Activated B cell treated with CpG ODN at 0.5 μM for 24 hours (primary cell): Measurements from ENCODE around the gene ACAA2. TPM values are rescaled to one million over a fixed set of nuclear protein-coding genes. Genes with fewer than 3 reads are reported as not detected.

Source experiments
- ATAC-seq: fragments of 200-7000 bp; cut with Tn5 transposase; one replicate; pipeline ENCODE4 v1.10.0; 2021; ENCODE audit warnings: low read depth, mild to moderate bottlenecking, moderate library complexity
- CTCF ChIA-PET: fragments of 350-600 bp; sonication (Branson Sonifier 250); formaldehyde crosslinking; loops from one replicate; lab custom pipeline; 2021; ENCODE audit warnings: antibody characterized with exemption; lab: Charles Lee
- POLR2A ChIA-PET: fragments of 350-600 bp; sonication (Branson Sonifier 250); formaldehyde crosslinking; loops from one replicate; lab custom pipeline; 2021; ENCODE audit warnings: antibody characterized with exemption; lab: Charles Lee
- DNase-seq: peaks from one replicate; pipeline ENCODE4 v3.0.0; 2022
- H3K27ac Mint-ChIP-seq: one replicate; pipeline ENCODE4 v1.8.0; 2020; ENCODE audit warnings: mixed read lengths
- H3K27me3 Mint-ChIP-seq: one replicate; pipeline ENCODE4 v1.8.0; 2021; ENCODE audit warnings: mixed read lengths
- H3K36me3 Mint-ChIP-seq: one replicate; pipeline ENCODE4 v1.8.0; 2021; ENCODE audit warnings: low read depth, mixed read lengths
- H3K4me1 Mint-ChIP-seq: one replicate; pipeline ENCODE4 v1.8.0; 2021; ENCODE audit warnings: mixed read lengths
- H3K4me3 Mint-ChIP-seq: one replicate; pipeline ENCODE4 v1.8.0; 2020; ENCODE audit warnings: mild to moderate bottlenecking, mixed read lengths
- H3K9me3 Mint-ChIP-seq: one replicate; pipeline ENCODE4 v1.8.0; 2020; ENCODE audit warnings: mixed read lengths
- CTCF ChIP-seq: fragments of 200-600 bp; IDR thresholded peaks from one replicate; pipeline ENCODE4 v1.8.0; 2022; ENCODE audit warnings: antibody characterized with exemption, mild to moderate bottlenecking
- intact Hi-C: fragments of 100-400 bp; cut with micrococcal nuclease; formaldehyde crosslinking; loops from one replicate; pipeline ENCODE4 v1.15.1; 2024
- total RNA-seq: library from RNA; stranded (reverse); gene quantifications from 2 replicates; pipeline ENCODE4 v1.2.3, GENCODE V29; 2022

Gene ACAA2
- total RNA-seq, 1 donor from 2014 or later: 24.9 TPM

- H3K27ac Mint-ChIP-seq: no peak overlapping the region
- ATAC-seq (no peak), DNase-seq (no peak)
- H3K9me3 Mint-ChIP-seq: peaks cover 4% of the 10 kb centered on the region
- no peak overlapping the region for H3K4me3 Mint-ChIP-seq
- peaks cover 8% of the 10 kb centered on the region for H3K27me3 Mint-ChIP-seq
- ChIA-PET POLR2A (no interaction called here), CTCF (no interaction called here)
- TF ChIP-seq CTCF: no peak
- intact Hi-C loops: no loop called here
- H3K36me3 Mint-ChIP-seq: no peaks in the 10 kb centered on the region
- H3K4me1 Mint-ChIP-seq: no peaks in the 10 kb centered on the region
Observed at GRCh38 chr18:49752095-49752457, 61.3 kb downstream of the ACAA2 start.

- peaks cover 4% of the 10 kb centered on the region for H3K9me3 Mint-ChIP-seq
- ChIA-PET POLR2A (no interaction called here), CTCF (no interaction called here)
- H3K36me3 Mint-ChIP-seq: no peaks in the 10 kb centered on the region
- no peak for TF ChIP-seq CTCF
- DNase-seq (no peak), ATAC-seq (no peak)
- no peak overlapping the region for H3K4me3 Mint-ChIP-seq
- no peaks in the 10 kb centered on the region for H3K4me1 Mint-ChIP-seq
- intact Hi-C loops: no loop called here
- peaks cover 8% of the 10 kb centered on the region for H3K27me3 Mint-ChIP-seq
- no peak overlapping the region for H3K27ac Mint-ChIP-seq
Observed at GRCh38 chr18:49751427-49752094, 61.8 kb downstream of the ACAA2 start.

- POLR2A ChIA-PET: no interaction called here
- Mint-ChIP-seq H3K4me3 (no peak overlapping the region), H3K27me3 (peaks cover 8% of the 10 kb centered on the region), H3K4me1 (no peaks in the 10 kb centered on the region), H3K27ac (no peak overlapping the region), H3K9me3 (peaks cover 4% of the 10 kb centered on the region), H3K36me3 (no peaks in the 10 kb centered on the region)
- intact Hi-C loops: no loop called here
- ATAC-seq (no peak), DNase-seq (no peak)
- TF ChIP-seq CTCF: no peak
- CTCF ChIA-PET: no interaction called here
Observed at GRCh38 chr18:49749563-49749962, 63.8 kb downstream of the ACAA2 start.

- ChIA-PET POLR2A (no interaction called here), CTCF (no interaction called here)
- Mint-ChIP-seq H3K4me3 (no peak overlapping the region), H3K4me1 (no peaks in the 10 kb centered on the region), H3K27ac (no peak overlapping the region), H3K27me3 (peaks cover 9% of the 10 kb centered on the region), H3K9me3 (no peaks in the 10 kb centered on the region), H3K36me3 (no peaks in the 10 kb centered on the region)
- no peak for TF ChIP-seq CTCF
- intact Hi-C loops: no loop called here
- no peak for ATAC-seq
- no peak for DNase-seq
Observed at GRCh38 chr18:49747876-49748275, 65.5 kb downstream of the ACAA2 start.

- Mint-ChIP-seq H3K4me3 (no peak overlapping the region), H3K4me1 (no peaks in the 10 kb centered on the region), H3K36me3 (no peaks in the 10 kb centered on the region), H3K27me3 (peaks cover 12% of the 10 kb centered on the region), H3K27ac (no peak overlapping the region), H3K9me3 (no peaks in the 10 kb centered on the region)
- ATAC-seq (no peak), DNase-seq (no peak)
- CTCF ChIA-PET: no interaction called here
- intact Hi-C loops: no loop called here
- POLR2A ChIA-PET: no interaction called here
- TF ChIP-seq CTCF: no peak
Observed at GRCh38 chr18:49745045-49746014, 68.0 kb downstream of the ACAA2 start.
